HG03558 (cell line): ENCODE results near the gene C22orf31.

Experiments
- ATAC-seq: cut with Tn5 transposase; IDR thresholded peaks from one replicate; pipeline ENCODE4 v1.9.1; 2021; ENCODE audit warnings: moderate number of reproducible peaks; ENCODE audit not compliant: unreplicated experiment; ENCODE audit errors: extremely low read depth

Gene C22orf31

GRCh38 chr22:29031227-29032011 lies 30.2 kb downstream of the C22orf31 start:
- ATAC-seq: no peak

DNA sequence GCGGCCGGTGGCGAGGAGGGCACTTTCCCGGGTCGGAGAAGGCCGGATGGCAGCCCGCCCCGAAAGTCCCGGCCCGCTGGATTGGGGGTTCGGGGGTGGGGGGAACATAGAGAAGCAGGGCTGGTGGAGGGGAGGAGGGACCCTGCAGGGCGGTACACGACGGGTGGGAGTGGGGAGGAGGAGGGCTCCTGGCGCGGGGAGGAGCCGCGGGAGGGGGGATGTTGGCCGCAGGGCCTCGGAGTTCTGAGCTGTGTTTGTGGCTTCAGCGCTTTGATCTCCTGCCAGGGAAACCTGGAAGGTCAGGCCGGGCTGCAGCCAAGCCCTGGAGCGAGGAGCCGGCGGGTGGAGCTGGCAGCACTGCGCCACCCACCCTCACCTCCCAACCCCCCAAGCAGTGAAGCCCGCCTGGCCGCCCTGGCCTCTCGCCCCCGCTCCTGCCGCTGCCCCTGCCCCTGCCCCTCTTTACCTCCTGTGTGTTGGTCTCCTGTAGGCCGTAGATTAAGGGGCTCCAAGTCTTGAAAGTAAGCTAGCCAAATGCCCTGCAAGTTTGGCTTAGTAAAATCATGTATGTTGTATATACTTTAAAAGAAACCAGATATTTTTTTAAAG lies 30.9 kb downstream of the C22orf31 start:
- ATAC-seq: no peak

- no peak for ATAC-seq
Measured at GRCh38 chr22:29030016-29030617, 31.5 kb downstream of the C22orf31 start.

- ATAC-seq: no peak
Measured at GRCh38 chr22:29029202-29030000, 32.2 kb downstream of the C22orf31 start.

DNA sequence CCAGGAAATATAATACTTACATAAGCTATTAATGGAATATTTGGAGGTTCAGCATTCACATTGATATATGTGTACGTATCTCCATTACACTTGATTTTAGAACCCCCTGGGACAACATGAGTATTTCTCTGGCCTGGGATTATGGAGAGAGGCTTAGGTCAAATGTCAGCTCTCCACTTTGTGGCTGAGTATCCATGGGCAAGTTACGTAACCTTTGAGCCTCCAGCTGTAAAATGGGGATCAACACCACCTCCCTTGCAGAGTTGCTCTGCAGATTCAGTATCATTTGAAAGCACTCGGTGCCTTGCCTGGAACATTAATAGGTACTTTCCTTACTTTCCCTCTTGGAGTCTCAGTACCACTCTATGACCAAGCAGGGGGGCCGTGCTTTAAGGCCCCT lies 33.2 kb downstream of the C22orf31 start:
- ATAC-seq: no peak

- ATAC-seq: no peak
Measured at GRCh38 chr22:29026579-29026978, 35.1 kb downstream of the C22orf31 start.

DNA sequence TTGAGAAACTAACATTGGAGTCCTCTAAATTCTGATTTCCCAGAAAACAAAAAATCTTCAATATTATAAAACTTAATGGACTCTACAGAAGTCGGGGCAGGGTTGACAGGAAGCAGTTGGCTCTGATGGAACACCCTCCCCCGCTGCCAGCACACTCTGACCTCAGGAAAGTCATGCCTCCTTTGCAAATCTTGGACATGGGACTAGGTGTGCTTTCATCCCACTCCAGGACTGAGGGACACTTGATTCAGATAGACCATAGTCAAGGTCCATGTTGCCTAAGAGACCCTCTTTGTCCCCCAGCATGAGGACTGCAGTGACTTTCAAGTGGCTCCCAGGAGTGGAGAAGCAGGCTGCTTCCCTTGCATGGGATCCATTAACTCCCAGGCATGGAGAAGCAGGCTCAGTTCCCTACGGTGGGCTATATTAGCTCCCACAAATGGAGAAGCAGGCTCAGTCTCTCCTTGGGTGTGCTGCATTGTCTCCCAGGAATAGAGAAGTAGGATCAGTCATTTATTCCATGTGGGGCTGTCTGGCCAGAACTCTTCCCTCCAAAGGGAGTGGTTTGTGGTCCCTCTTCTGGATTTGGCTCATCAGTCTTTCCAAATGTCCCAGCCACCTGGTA lies 38.3 kb downstream of the C22orf31 start:
- no peak for ATAC-seq

DNA sequence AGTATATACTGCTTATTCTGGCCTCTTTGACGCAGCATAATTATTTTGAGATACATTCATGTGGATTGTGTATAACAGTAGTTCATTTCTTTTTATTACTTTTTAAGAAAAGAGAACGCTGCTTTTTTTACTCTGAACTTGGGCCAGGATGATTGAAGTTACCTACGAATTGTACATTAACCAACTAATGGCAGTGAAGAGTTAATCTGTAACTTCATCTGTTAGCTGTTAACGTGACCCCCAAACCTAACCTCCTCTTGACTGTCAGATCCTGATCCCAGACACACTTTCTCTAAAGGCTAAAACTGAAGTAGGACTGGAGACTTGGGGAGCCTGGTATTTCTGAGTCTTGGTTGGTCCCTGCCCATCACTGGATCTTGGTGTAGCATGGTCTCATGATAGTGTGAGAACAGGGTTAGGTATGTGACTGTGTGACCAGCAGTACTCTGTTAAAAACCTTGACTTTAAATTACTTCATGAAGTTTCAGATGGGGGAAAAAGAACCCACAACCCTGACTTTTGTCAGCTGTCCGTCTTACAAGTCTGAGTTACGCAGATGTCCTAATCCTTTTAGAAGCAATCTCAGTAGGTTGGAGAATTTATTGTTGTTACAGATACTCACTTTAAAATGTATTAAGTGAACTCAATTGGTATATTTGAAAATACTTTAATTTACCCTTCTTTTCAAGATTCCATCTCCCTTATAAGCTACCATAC lies 39.4 kb downstream of the C22orf31 start:
- no peak for ATAC-seq

DNA sequence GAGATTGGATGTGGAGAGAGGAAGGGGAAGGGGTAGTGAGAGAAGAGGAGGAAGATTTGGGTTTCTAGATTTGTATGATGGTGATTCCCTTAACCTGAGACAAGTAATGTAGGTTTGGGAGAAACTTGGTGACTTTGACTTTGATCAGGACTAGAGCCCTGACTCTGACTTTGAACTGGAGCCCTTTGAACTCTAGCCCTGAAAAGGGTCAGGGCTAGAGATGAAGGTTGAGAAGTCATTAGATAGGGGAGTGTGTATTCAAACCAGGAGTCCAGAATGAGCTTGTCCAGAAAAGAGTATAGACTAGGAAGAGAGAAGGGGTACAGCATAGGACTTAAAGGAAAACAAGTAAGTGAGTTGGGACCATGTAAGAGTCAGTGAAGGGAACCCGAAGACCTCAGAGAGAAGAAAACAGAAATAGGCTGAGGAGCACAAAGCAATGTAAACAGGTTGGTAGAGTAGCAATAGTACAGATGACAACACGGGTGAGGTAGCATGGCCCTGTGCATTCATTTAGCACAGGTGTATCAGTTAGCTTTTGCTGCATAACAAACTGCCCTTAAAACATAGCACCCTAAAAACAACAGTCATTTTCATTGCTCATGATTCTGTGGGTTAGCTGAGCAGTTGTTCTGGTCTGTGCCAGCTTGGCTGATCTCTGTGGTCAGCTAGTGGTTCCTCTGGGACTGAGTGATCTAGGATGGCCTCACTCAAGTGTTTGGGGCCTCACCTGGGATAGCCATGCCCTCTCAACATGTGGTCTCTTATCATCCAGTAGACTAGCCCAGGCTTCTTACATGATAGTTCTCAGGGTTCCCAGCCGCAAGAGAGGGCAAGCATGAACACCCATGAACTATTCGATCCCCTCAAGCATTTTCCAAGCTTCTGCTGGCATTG lies 43.1 kb downstream of the C22orf31 start:
- no peak for ATAC-seq

- ATAC-seq: no peak
Measured at GRCh38 chr22:29016067-29016938, 45.3 kb downstream of the C22orf31 start.

DNA sequence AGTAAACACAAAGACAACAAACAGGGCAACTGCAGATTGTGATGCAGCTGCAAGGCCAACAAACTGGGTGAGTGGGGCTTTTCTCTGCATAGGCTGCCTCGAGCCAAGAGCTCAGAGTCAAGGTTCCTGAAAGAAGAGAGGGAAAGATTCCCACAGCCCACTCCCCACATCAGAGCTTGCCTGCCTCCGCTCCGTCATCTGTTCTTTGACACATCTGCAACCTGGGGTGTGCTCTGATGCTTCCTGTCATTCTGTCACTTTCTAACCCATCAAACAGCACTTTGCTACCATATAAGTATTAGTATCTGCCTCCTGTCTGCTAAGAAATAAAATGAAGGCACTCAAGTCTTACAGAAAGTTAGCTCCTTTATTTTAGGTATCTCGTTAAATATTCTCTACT lies 46.9 kb downstream of the C22orf31 start:
- ATAC-seq: no peak

GRCh38 chr22:29014293-29014692 lies 47.3 kb downstream of the C22orf31 start:
- no peak for ATAC-seq

DNA sequence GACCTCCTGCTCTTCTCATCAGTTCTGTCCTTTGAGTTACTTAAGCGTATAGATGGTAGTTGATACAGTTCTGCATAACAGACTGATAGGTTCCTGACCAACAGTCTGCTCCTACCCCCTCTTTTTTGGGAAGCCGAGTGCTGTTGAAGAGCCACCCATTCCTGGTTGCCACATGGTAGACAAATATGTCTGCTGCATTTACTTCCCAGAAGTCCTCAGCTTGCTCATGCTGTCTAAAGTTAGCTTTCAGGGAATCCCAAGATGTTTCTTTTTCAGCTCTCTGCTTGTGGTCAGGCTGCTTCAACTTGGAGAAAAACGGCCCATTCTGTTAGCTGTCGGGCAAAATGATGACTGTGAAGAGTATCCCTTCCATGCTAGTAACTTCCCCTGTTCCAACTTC lies 48.7 kb downstream of the C22orf31 start:
- ATAC-seq: no peak

DNA sequence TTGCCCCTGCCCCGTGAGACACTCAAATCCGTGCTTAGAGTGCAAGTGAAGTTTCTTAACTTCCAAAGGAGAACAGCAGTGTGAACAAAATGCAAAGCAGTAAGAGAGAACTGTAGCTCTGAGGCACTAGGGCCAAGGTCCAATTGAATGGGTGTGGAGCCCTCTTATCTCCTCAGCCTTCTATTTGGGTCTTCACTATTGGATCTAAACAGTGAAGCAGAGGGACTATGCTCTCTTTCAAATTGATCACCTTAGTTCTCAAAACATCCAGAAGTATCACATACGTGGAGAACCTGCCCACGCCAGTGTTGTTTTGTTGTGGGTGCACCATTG lies 49.6 kb downstream of the C22orf31 start:
- no peak for ATAC-seq

- no peak for ATAC-seq
Measured at GRCh38 chr22:29011240-29012100, 50.2 kb downstream of the C22orf31 start.

DNA sequence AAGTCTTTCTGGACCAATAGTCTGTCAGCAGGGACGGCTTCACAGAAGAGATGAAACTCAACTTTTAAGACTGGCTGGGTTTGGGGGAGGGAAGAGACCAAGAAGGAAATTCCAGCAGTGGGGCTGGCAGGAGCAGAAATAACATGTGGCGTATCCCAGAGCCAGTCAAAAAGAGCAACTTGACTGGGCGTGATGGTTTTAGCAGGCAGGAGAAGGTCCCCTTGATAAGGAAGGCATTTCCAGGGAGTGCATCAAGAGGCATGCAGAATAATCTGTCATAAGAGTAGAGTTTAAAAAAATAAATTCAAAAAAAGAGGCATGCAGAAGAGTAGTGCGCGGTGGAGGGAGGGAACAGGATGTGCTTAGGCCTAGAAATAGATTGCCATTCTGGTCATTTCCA lies 52.5 kb downstream of the C22orf31 start:
- ATAC-seq: no peak
